Epithelial cell of prostate (primary cell): ENCODE measurements around the gene INSYN2A.

Experiments used
- DNase-seq: peaks from one replicate; pipeline ENCODE4 v3.0.0-alpha.2; 2011; ENCODE audit warnings: low read depth, low spot score
- H3K27ac ChIP-seq: fragments of 450-650 bp; 2 replicates; pipeline ENCODE4 v1.5.1; 2017; ENCODE audit warnings: mild to moderate bottlenecking

The INSYN2A gene

DNA sequence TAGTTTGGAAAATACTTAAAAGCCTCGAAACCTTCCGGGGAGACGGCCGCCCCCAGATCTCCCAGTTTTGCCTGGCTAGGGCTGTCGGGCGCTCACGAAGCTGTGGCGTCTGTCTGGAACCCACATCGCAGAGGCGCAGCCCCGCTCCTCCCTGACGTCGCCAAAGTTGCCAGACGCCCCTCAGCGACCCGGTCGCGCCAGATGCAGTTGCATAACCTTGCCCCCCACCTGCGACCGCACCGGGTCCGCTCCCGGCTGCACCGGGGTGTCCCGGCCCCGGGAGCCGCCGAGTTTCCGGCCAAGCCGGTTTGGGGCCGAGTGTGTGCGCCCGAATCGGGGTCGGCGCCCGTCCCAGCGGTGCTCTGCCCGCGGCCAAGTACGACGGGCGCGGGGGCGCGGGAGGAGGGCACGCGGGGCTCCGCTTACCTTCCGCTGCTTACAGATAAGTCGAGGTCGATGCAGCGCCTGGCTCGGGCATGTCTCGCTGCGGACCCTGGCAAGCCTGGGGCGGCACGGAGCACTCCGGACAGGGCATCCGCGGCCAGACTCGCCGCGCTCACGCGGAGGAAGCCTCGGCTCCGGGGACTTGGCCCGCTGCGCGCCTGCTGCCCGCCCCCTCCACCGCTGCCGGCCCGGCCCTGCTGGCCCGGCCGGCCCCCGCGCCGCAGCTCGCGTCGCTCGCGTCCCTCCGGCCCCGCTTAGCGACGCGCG, 665 bp downstream of the INSYN2A start:
- no peak for DNase-seq
- H3K27ac ChIP-seq: no peak overlapping the region

DNA sequence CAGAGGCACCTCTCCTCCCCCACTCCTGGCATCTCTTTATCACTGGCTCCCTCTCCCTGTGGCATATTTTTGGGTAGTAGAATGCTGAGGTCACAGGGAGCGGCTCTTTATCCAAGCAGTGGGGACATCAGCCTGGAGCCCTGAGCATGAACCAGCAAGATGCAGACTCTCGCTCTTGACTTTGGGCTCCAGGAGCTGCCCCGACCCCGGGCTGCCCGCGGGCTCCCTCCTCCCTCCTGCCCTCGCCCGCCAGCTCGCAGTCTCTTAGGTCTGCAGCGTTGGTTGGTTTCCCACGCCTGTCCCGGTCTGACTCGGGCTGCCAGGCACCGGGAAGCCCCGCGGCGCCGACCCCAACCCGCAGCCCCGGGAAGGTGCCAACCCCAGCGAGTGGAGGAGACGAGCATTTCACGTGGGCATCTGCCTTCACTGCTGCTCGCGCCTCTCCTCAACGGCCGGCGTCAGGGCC, 1.3 kb downstream of the INSYN2A start:
- DNase-seq: no peak
- no peak overlapping the region for H3K27ac ChIP-seq

GRCh38 chr10:127194599-127194998, 1.8 kb downstream of the INSYN2A start:
- H3K27ac ChIP-seq: no peak overlapping the region
- DNase-seq: no peak

DNA sequence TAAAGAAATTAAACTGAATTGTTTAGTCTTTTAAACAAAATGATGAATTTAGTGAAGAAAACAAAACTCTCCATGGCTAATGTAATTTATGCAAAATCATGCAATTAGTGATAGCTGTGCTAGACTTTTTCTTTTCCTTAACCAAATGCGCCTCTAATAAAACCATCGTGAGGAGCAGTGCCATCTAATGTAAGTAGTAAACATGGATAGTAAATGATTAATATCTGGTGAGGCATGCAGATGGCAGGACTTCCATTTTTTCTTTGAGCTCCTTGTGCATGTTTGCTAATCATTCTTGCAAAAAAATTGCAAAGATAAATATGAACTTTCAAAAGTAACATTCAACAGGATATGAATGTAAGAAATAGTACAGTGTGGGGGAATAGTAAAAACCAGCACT, 2.3 kb downstream of the INSYN2A start:
- no peak for DNase-seq
- H3K27ac ChIP-seq: no peak overlapping the region

- no peak for DNase-seq
- no peak overlapping the region for H3K27ac ChIP-seq
Observed at GRCh38 chr10:127193125-127193524, 3.3 kb downstream of the INSYN2A start.

DNA sequence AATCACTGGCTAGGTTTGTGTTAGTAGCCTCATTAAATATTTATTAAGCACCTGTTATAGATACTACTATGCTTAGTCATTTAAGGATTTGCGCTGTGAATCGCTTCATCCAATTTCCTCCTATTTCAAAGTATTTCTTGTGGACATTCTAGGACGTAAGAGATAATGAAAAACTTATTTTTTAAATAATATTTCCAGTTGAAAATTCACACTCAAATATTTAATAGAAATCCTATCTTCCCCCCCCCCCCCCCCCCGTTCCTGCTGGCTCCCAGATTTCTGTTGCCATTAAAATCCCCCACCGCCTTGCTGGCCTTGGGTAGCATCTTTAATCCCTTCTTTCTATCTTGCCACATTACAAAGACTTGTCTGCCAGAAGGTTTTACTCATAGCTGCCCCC, 6.0 kb downstream of the INSYN2A start:
- no peak for DNase-seq
- no peak overlapping the region for H3K27ac ChIP-seq

GRCh38 chr10:127189226-127189625, 7.2 kb downstream of the INSYN2A start:
- DNase-seq: no peak
- H3K27ac ChIP-seq: no peak overlapping the region

DNA sequence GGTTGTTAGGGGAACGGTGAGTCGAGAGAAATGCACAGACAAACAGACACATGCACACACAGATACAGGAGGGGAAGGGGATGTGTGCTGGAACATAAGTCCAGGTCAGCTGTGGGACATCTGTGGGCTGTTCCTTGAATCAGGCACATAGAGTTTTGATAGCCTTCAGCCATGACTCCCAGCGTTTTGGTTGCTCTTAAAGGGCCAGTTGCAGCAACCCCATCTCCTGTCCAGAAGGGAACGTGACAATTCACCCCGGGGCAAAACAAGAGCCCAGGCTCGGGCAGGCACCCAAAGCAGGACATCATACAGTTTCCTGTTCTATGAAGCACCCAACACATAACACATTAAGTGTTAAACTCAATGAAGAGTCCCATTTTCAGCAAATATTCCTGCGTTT, 9.6 kb downstream of the INSYN2A start:
- no peak overlapping the region for H3K27ac ChIP-seq
- DNase-seq: no peak

GRCh38 chr10:127184582-127184981, 11.8 kb downstream of the INSYN2A start:
- no peak overlapping the region for H3K27ac ChIP-seq
- no peak for DNase-seq

DNA sequence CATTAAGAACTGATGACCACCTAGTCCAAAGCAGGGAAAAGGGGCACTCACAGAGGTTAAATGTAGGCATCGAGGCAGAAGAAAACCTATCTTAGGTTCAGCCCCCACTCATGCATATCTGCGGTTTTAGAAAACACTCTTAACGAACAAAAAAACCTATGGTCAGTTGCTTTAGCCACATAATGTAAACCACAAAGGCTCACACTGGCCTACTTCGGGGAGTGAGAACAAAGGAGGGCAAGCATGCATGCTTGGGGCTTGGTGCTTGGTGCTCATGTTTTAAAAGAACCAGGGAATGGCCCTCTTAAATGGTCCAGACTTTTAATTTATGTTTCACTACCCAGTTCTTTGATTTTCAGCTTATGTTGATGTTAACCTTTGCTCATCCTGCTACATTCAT, 14.2 kb downstream of the INSYN2A start:
- no peak for DNase-seq
- H3K27ac ChIP-seq: no peak overlapping the region

DNA sequence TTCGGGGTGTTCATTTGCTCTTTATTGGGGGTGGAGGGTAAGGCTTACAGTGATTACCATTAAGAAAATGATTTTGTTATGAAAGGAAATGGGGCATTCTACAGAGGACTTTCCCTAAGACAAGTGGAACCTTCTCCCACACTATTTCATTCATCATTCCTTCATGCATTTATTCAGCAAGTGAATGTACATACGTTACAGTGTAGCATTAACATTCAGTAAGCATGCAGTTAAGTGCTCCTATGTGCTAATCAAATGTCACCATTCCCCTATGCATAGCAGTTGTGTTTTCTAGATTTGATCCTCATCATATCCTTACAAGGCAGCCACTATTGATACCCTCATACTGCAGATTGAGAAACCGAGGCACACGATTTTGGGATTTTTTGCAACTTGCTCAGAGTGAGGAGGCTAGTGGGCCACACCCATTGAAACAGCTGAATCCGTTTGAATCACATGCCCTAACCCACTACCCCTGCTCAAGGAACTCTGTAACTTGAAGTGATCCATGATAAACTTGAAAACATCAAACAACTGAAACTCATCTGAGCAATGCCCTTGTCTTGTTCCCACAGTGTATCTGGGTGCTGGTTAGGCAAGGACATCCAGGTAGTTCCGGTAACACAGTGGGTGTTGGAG, 16.7 kb downstream of the INSYN2A start:
- H3K27ac ChIP-seq: no peak overlapping the region
- no peak for DNase-seq

DNA sequence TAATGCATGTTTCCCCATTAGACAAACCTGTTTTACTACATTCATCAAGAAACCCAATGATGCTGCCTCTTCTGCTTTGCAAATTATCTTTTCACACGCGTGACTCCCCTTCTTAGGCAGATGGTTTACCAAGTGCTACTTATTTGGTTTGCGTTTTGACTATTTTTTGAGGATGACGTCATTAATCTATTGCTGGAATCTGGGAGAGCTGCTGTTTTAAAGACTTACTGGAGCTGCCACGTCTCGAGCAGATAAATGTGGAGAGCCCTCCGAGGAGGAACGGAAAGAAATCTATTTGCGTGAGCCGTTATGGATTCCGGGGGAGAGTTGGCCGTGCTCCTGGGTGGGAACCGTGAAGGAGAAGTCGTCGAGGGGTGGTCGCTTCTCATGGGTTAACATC, 19.7 kb downstream of the INSYN2A start:
- no peak overlapping the region for H3K27ac ChIP-seq
- DNase-seq: no peak

- DNase-seq: no peak
Observed at GRCh38 chr10:127175357-127176110, 20.9 kb downstream of the INSYN2A start.

DNA sequence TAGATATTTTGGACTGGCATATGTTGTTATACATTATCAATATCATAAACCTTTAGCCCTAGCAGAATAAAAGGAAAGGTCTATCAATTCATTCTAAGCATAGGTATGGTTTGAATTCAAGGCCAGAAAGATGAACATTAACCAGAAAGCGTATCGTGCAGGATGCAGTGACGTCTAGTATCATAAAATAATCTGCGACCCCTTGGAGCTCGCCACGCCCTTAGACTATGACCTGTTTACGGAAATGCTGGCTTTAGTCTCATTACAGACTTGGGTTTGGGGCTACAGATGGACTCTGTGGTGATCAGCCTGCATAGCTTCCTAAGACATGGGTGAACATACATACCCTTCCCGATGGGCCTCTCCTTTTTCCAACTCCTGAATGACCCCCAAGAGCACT, 21.5 kb downstream of the INSYN2A start:
- DNase-seq: no peak
- H3K27ac ChIP-seq: no peak overlapping the region

More at GRCh38 chr10:127175357-127176110, 20.9 kb downstream of the INSYN2A start:
- H3K27ac ChIP-seq: no peak overlapping the region

- no peak for DNase-seq
- no peak overlapping the region for H3K27ac ChIP-seq
Observed at GRCh38 chr10:127168261-127168660, 28.1 kb downstream of the INSYN2A start.

- DNase-seq: no peak
- H3K27ac ChIP-seq: no peak overlapping the region
Observed at GRCh38 chr10:127162841-127163240, 33.5 kb downstream of the INSYN2A start.

GRCh38 chr10:127161482-127161881, 34.9 kb downstream of the INSYN2A start:
- no peak overlapping the region for H3K27ac ChIP-seq

DNA sequence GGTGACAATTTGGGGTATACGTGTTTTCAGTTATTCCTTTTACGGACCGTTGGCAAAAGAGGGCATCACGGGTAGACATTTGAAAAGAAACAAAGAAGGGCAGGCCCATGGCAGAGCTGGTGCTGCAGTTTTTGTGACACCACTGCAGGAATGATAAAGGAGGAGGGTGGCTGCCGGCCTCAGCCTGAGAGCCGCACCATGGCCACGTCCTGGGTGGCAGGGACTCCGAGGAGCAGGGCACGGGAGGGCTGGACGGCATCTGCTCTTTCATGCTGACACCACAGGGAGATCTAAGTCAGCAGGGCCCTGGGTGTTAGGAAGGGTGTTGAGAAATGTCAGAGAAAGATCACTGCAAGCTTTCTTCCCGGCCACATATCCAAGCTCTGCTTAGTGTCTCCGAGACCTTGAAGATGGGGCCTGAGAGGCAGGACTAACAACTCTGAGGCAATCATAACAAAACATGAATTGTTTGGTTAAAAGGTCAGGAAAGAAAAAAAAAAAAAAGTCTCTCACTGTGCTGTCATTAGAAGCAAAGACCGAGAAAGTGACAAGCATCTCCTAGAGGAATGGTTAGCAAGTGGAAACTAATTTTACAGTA, 36.6 kb downstream of the INSYN2A start:
- no peak for DNase-seq
- no peak overlapping the region for H3K27ac ChIP-seq

More at GRCh38 chr10:127161482-127161881, 34.9 kb downstream of the INSYN2A start:
- DNase-seq: no peak

DNA sequence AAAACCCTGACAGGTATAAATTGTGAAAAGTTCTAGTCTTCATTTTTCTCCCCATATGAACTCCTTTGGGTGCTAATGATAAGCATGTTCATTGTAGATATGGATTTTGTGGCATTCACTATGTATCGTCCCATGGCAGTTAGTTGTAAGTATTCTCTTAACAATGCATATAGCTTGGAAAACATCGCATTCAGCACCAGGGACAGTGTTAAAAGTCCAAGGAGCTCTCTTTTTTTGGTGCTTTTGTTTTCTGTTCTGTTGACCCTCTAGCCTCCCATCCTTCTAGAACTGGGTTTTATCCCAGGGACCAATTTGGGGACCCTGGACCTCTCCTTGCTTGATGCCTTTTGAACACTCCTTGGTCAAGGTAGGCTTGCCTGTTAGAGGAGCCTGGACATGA, 37.7 kb downstream of the INSYN2A start:
- no peak for DNase-seq
- H3K27ac ChIP-seq: no peak overlapping the region

DNA sequence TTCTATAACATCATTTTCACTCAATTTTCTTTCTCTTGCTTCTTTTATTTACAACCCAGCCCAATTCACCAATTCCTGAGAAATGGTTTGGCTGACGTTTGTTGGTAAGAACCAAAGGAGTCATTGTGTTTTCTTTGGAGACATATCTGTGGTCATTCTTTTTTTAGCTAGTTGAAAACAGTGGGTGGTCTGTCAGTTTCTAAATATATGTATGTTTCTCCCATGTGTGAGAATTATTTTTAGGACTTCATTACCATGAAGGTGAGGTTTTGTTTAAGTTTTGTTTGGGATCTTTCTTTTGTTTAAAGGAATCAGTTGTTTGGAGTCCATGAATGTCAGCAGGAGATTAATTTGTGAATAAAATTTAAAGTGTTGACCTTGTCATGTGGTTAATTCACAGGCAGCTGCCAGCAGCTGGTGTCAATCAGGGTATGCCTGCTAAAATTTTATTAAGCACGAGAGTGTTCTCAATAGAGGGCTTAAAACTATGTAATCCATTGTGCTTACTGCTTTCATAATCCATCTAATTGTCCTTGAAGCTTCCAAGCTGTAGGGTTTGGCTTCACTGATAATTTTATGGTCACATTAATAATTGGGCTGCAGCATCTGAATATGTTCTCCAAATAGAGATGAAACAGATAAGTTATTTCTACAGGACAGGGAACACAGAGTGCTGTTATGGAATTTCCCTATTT, 38.7 kb downstream of the INSYN2A start:
- no peak for DNase-seq

More for the DNA sequence above, 38.7 kb downstream of the INSYN2A start:
- no peak overlapping the region for H3K27ac ChIP-seq
